PC-3 (cell line): ENCODE results near the gene PACS1.

Experiments used
- EZH2 ChIP-seq: fragments of 300-600 bp; sonication (generic); IDR thresholded peaks from one replicate; pipeline ENCODE4 v1.6.1; 2017; ENCODE audit warnings: antibody characterized with exemption, mild to moderate bottlenecking, low read length; ENCODE audit not compliant: unreplicated experiment
- EZH2phosphoT487 ChIP-seq: fragments of 300-600 bp; sonication (generic); IDR thresholded peaks from 2 replicates; pipeline ENCODE4 v1.6.1; 2018; ENCODE audit warnings: mild to moderate bottlenecking, antibody characterized with exemption, low read length, borderline replicate concordance
- TF ChIP-seq, protein P1 (sequence below): fragments of 300-600 bp; sonication (generic); conservative IDR thresholded peaks from 2 replicates; pipeline ENCODE4 v1.5.1; 2017; ENCODE audit warnings: antibody characterized with exemption, low read depth, mild to moderate bottlenecking, low read length

DNA sequence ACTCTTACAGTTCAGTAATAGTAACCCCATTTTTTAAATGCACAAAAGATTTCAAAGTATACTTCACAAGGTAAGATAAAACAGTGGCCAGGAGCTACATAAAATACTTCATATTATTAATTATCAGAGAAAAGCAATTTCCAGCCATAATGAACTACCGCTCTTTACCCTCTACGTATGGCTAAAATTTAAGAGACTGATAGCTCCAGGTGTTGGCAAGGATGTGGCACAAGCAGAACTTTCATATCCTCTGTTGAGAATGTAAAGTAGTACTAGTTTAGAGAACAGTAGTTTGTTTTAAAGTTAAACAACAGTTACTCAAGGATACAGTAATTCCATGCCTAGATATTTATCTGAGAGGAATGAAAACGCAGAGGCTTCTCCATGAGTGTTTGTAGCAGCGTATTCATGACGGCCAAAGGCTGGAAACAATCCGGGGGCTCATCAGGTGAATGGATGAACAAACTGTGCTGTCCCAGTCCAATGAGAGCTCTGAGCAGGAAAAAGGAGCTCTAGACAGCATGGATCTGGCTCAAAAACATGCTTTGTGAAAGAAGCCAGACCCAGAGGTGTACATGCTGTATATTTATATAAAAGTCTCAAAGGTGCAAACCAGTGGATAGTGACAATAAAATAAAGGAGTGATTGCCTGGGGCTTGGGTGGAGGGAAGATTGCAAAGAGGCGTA lies 85.5 kb downstream of the PACS1 start:
- TF ChIP-seq, protein P1, sequence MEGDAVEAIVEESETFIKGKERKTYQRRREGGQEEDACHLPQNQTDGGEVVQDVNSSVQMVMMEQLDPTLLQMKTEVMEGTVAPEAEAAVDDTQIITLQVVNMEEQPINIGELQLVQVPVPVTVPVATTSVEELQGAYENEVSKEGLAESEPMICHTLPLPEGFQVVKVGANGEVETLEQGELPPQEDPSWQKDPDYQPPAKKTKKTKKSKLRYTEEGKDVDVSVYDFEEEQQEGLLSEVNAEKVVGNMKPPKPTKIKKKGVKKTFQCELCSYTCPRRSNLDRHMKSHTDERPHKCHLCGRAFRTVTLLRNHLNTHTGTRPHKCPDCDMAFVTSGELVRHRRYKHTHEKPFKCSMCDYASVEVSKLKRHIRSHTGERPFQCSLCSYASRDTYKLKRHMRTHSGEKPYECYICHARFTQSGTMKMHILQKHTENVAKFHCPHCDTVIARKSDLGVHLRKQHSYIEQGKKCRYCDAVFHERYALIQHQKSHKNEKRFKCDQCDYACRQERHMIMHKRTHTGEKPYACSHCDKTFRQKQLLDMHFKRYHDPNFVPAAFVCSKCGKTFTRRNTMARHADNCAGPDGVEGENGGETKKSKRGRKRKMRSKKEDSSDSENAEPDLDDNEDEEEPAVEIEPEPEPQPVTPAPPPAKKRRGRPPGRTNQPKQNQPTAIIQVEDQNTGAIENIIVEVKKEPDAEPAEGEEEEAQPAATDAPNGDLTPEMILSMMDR, result no peak
- TF ChIP-seq EZH2 (no peak), EZH2phosphoT487 (no peak)
